ENCODE measurements around the gene CASP6. TPM values are rescaled to one million over a fixed set of nuclear protein-coding genes. Genes with fewer than 3 reads are reported as not detected.

CASP6 gene
- total RNA-seq, 1 experiment from 2014 or later: 8.1 TPM

- CTCF ChIA-PET: no interaction called here
- no peaks in the 10 kb centered on the region for H3K36me3 Mint-ChIP-seq (ENCODE audit: insufficient read depth, unreplicated experiment)
- H3K27me3 Mint-ChIP-seq (ENCODE audit: insufficient read depth, unreplicated experiment): no peaks in the 10 kb centered on the region
- intact Hi-C loops (cut with micrococcal nuclease): no loop called here
- H3K9me3 Mint-ChIP-seq (ENCODE audit: unreplicated experiment): peaks cover 8% of the 10 kb centered on the region
- no peak overlapping the region for H3K27ac Mint-ChIP-seq (ENCODE audit: low read depth, unreplicated experiment)
- H3K4me1 Mint-ChIP-seq (ENCODE audit: insufficient read depth, unreplicated experiment): no peaks in the 10 kb centered on the region
- no TSS peak for BruUV-seq (replicated peaks)
- H3K4me3 Mint-ChIP-seq (ENCODE audit: unreplicated experiment): no peak overlapping the region
- no peak for TF ChIP-seq CTCF (IDR thresholded peaks at IDR 0.05; ENCODE audit: unreplicated experiment)
- DNase-seq (ENCODE audit: unreplicated experiment): no peak
- POLR2A ChIA-PET: no interaction called here
Observed at GRCh38 chr4:109649872-109650271, 53.4 kb downstream of the CASP6 start.

- TF ChIP-seq CTCF (IDR thresholded peaks at IDR 0.05; ENCODE audit: unreplicated experiment): no peak
- BruUV-seq (replicated peaks): no TSS peak
Observed at GRCh38 chr4:109648997-109649575, 54.2 kb downstream of the CASP6 start.

GRCh38 chr4:109648266-109648996, 54.8 kb downstream of the CASP6 start:
- ChIA-PET CTCF (interaction anchor here (0.5 kb wide), 1 partner anchor 31 kb away, joined by 3 read pairs; no protein-coding TSS in a partner anchor), POLR2A (no interaction called here)
- H3K27me3 Mint-ChIP-seq (ENCODE audit: insufficient read depth, unreplicated experiment): no peaks in the 10 kb centered on the region
- no peak for TF ChIP-seq CTCF (IDR thresholded peaks at IDR 0.05; ENCODE audit: unreplicated experiment)
- peaks cover 8% of the 10 kb centered on the region for H3K9me3 Mint-ChIP-seq (ENCODE audit: unreplicated experiment)
- no peak overlapping the region for H3K4me3 Mint-ChIP-seq (ENCODE audit: unreplicated experiment)
- BruUV-seq (replicated peaks): no TSS peak
- H3K27ac Mint-ChIP-seq (ENCODE audit: low read depth, unreplicated experiment): no peak overlapping the region
- intact Hi-C loops (cut with micrococcal nuclease): no loop called here
- no peaks in the 10 kb centered on the region for H3K36me3 Mint-ChIP-seq (ENCODE audit: insufficient read depth, unreplicated experiment)
- H3K4me1 Mint-ChIP-seq (ENCODE audit: insufficient read depth, unreplicated experiment): no peaks in the 10 kb centered on the region
- no peak for DNase-seq (ENCODE audit: unreplicated experiment)

More at GRCh38 chr4:109648997-109649575, 54.2 kb downstream of the CASP6 start:
- Mint-ChIP-seq H3K27ac (ENCODE audit: low read depth, unreplicated experiment) (no peak overlapping the region), H3K27me3 (ENCODE audit: insufficient read depth, unreplicated experiment) (no peaks in the 10 kb centered on the region), H3K4me3 (ENCODE audit: unreplicated experiment) (no peak overlapping the region), H3K9me3 (ENCODE audit: unreplicated experiment) (peaks cover 8% of the 10 kb centered on the region), H3K4me1 (ENCODE audit: insufficient read depth, unreplicated experiment) (no peaks in the 10 kb centered on the region), H3K36me3 (ENCODE audit: insufficient read depth, unreplicated experiment) (no peaks in the 10 kb centered on the region)
- POLR2A ChIA-PET: no interaction called here
- intact Hi-C loops (cut with micrococcal nuclease): no loop called here
- no peak for DNase-seq (ENCODE audit: unreplicated experiment)
- CTCF ChIA-PET: interaction anchor here (0.5 kb wide), 1 partner anchor 30 kb away, joined by 3 read pairs; no protein-coding TSS in a partner anchor

GRCh38 chr4:109645874-109646710, 57.2 kb downstream of the CASP6 start:
- H3K4me3 Mint-ChIP-seq (ENCODE audit: unreplicated experiment): no peak overlapping the region
- CTCF ChIA-PET: no interaction called here
- H3K4me1 Mint-ChIP-seq (ENCODE audit: insufficient read depth, unreplicated experiment): no peaks in the 10 kb centered on the region
- no peak overlapping the region for H3K27ac Mint-ChIP-seq (ENCODE audit: low read depth, unreplicated experiment)
- intact Hi-C loops (cut with micrococcal nuclease): no loop called here
- DNase-seq (ENCODE audit: unreplicated experiment): no peak
- POLR2A ChIA-PET: interaction anchor here (0.8 kb wide), 1 partner anchor 18 kb away, joined by 3 read pairs; no protein-coding TSS in a partner anchor
- no peak for TF ChIP-seq CTCF (IDR thresholded peaks at IDR 0.05; ENCODE audit: unreplicated experiment)
- peaks cover 8% of the 10 kb centered on the region for H3K9me3 Mint-ChIP-seq (ENCODE audit: unreplicated experiment)
- H3K27me3 Mint-ChIP-seq (ENCODE audit: insufficient read depth, unreplicated experiment): no peaks in the 10 kb centered on the region
- no TSS peak for BruUV-seq (replicated peaks)
- H3K36me3 Mint-ChIP-seq (ENCODE audit: insufficient read depth, unreplicated experiment): no peaks in the 10 kb centered on the region
